RKO (cell line): ENCODE results near the gene AKR1B15.

ENCODE experiments used
- DNase-seq: peaks from one replicate; pipeline ENCODE4 v3.0.0-alpha.2; 2016; ENCODE audit warnings: low spot score

Gene AKR1B15

GRCh38 chr7:134618756-134619530 lies 70.0 kb downstream of the AKR1B15 start:
- DNase-seq = peak; percentile 41

DNA sequence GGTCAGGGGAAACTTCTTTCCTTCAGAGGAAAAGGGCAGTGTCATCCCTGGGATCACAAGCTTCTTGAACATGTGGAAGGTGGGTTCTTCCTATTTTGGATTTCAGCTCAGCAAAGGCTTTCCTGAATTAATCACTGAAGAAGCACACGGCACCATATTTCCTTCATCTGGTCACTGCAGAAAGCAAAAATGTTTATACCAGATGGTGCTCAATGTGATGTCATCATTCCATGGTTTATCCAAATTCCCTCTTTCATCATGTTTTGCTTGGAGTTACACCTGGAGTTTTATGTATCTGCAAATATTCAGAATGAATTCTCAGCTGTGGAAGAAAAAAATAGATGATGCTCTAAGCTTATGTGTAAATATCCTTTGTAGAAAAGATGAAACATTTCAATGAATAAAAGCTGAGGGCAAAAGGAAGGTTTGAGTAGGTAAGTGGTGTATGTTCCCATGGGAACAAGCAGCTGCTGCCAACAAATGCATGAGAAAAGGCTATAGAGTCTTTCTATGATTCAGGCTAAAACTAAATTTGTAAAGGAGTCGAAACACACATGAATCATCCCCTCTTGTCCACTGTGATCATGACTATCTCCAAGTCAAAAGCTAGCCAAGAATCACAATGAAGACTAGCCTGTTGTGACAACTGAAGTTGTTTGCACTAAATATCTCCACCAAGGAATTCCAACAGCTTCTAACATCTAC lies 70.9 kb downstream of the AKR1B15 start:
- DNase-seq = peak; percentile 60

DNA sequence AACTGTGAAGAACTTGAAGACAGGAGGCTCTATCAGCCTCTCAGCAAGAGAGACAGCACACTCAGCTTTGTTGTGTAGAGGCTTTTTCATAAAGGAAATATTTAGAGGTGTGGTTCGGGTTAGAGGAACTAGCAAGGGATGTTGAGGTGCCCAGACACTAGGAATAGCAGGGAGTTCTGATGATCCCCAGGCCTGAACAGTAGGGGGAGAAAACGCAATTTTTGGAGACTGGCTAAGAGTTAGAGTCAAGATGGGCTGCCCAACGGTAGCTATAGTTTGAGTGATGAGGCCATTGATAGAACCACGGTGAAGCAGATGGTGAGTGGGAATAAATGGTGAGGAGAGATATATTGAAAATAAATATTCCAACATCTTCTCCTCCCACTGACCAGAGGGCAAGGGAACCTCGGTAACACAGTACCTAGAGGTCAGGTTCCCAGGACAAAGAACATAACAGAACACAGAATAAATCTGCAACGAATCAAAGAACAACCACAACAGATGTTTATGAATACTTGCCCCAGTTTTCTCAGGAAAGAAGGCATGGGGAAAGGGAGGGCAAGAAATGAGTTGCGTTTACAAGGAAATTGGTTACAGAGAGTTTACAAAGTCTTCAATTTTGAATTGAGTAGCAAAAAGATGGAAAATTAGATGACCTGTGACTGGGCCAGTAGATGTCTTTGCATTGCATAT lies 73.5 kb downstream of the AKR1B15 start:
- DNase-seq = no peak

DNA sequence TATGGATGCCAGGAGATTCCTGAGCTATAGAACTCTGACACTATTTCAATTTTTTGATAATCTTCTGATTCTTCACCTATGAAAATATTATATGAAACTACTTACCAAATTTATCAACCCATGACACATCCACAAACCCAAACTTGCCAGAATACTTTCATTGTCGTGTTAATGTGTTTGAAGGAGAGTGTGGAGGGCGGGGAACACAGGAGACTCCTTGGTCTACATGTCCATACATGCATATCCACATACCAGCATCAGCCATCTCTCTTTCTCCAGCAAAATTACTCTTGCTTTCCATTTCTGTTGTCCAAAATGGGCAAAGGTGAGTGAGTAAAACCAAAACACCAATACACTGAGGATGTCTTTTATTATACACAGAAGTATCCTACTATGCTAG lies 74.3 kb downstream of the AKR1B15 start:
- no peak for DNase-seq

DNA sequence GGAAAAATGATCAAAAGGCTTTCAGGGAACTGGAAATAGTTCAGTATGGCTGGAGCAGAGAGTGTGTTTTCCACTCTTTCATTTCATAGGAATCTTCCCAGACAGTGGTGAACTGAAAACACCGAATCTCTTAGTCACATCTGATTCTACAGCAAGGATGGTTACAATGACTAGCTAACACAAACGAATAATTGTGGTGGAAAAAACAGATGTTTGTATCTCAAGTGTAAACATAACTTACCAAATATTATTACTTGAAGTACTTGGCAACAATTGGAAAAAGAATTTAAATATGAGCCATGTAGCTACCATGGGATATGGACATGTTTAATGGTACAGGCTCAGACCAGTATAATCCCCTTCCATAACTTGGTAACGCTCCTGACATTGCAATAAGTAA lies 76.6 kb downstream of the AKR1B15 start:
- no peak for DNase-seq

- DNase-seq = no peak
These were observed 78.3 kb downstream of the AKR1B15 start for GRCh38 chr7:134627109-134627774.

- DNase-seq = no peak
These were observed 78.9 kb downstream of the AKR1B15 start for GRCh38 chr7:134627775-134628153.

- DNase-seq = no peak
These were observed 80.5 kb downstream of the AKR1B15 start for GRCh38 chr7:134629445-134629844.
